ENCODE measurements around the gene TMEM175.
"Not testable (repeated sequence)": the region's sequence is repeated elsewhere in the genome, so short reads cannot be mapped to it uniquely, and the experiment has no call there.

DNA sequence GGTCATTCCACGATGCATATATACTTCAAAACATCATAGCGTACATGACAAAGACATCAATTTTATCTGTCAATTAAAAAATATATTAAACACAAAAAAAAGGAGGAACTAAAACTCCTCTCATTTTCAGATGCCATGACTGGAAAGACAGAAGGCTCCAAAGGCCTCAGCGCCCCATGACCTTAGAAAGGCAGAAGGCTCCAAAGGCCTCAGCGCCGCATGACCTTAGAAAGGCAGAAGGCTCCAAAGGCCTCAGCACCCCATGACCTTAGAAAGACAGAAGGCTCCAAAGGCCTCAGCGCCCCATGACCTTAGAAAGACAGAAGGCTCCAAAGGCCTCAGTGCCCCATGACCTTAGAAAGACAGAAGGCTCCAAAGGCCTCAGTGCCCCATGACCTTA, 13.7 kb upstream of the TMEM175 start:
- TF ChIP-seq, protein P1, sequence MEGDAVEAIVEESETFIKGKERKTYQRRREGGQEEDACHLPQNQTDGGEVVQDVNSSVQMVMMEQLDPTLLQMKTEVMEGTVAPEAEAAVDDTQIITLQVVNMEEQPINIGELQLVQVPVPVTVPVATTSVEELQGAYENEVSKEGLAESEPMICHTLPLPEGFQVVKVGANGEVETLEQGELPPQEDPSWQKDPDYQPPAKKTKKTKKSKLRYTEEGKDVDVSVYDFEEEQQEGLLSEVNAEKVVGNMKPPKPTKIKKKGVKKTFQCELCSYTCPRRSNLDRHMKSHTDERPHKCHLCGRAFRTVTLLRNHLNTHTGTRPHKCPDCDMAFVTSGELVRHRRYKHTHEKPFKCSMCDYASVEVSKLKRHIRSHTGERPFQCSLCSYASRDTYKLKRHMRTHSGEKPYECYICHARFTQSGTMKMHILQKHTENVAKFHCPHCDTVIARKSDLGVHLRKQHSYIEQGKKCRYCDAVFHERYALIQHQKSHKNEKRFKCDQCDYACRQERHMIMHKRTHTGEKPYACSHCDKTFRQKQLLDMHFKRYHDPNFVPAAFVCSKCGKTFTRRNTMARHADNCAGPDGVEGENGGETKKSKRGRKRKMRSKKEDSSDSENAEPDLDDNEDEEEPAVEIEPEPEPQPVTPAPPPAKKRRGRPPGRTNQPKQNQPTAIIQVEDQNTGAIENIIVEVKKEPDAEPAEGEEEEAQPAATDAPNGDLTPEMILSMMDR (IDR thresholded peaks at IDR 0.05): not testable (repeated sequence)
- TF ChIP-seq ZFX (IDR thresholded peaks at IDR 0.05; ENCODE audit: borderline replicate concordance): not testable (repeated sequence)
